HepG2 (cell line): ENCODE measurements around the gene ARHGEF7. TPM values are rescaled to one million over a fixed set of nuclear protein-coding genes. Genes with fewer than 3 reads are reported as not detected.

Source experiments
- DNMT1 ChIP-seq: sonication (generic); formaldehyde crosslinking; IDR thresholded peaks from 2 replicates; pipeline ENCODE4 v1.5.1; 2020; ENCODE audit warnings: mild to moderate bottlenecking, missing genetic modification reagents
- EP300 ChIP-seq, 3 experiments: sonication (generic) in 1 of 3; formaldehyde crosslinking in 1 of 3; IDR thresholded peaks; 2 replicates each; pipeline versions ENCODE4 v1.5.1 to v1.6.1; 2011 to 2020; ENCODE audit warnings: low read depth in 2 of 3, low read length in 2 of 3, borderline replicate concordance in 1 of 3, improper control_type of control experiment in 1 of 3, mild to moderate bottlenecking in 1 of 3, missing genetic modification reagents in 1 of 3, moderate library complexity in 1 of 3
- IRX3 ChIP-seq: sonication (generic); formaldehyde crosslinking; IDR thresholded peaks from 2 replicates; pipeline ENCODE4 v1.8.1; 2023; ENCODE audit warnings: mild to moderate bottlenecking, low read depth, missing genetic modification reagents, borderline replicate concordance
- NFE2 ChIP-seq: sonication (generic); formaldehyde crosslinking; IDR thresholded peaks from 2 replicates; pipeline ENCODE4 v1.4.0; 2020; ENCODE audit warnings: missing genetic modification reagents
- TFE3 ChIP-seq: IDR thresholded peaks from 2 replicates; pipeline ENCODE4 v1.6.1; 2016
- ZBTB8A ChIP-seq: sonication (generic); formaldehyde crosslinking; IDR thresholded peaks from 2 replicates; pipeline ENCODE4 v1.4.0; 2020; ENCODE audit warnings: mild to moderate bottlenecking, low read depth, missing genetic modification reagents, borderline replicate concordance
- ZNF790 ChIP-seq: sonication (generic); formaldehyde crosslinking; IDR thresholded peaks from 2 replicates; pipeline ENCODE4 v1.8.0; 2022; ENCODE audit warnings: missing genetic modification reagents, mild to moderate bottlenecking, borderline replicate concordance
- ZSCAN20 ChIP-seq: sonication (generic); formaldehyde crosslinking; IDR thresholded peaks from 2 replicates; pipeline ENCODE4 v1.4.0; 2020; ENCODE audit warnings: missing genetic modification reagents, mild to moderate bottlenecking, borderline replicate concordance
- polyA plus RNA-seq, 8 experiments: library from polyadenylated mRNA; depleted of rRNA in 3 of 8; stranded (reverse) in 7 of 8; unstranded in 1 of 8; fragments of >200 nt; fragmentation: Illumina TruSeq in 4 of 8; extraction: Trizol in 4 of 8; gene quantifications; 2 replicates each; pipeline versions ENCODE4 v1.2.1 to v1.2.3, GENCODE V29; 2011 to 2016; ENCODE audit warnings: low read depth in 4 of 8, missing spikeins in 1 of 8, mixed read lengths in 1 of 8; ENCODE audit not compliant: insufficient read depth in 1 of 8
- total RNA-seq, 5 experiments: library from RNA; depleted of rRNA; stranded (reverse); fragments of >200 nt; fragmentation: Illumina TruSeq; extraction: Trizol; gene quantifications; 2 replicates each; pipeline ENCODE4 v1.2.3, GENCODE V29; 2016; ENCODE audit warnings: low read depth in 1 of 5
- TF ChIP-seq, protein P1 (sequence below): sonication (generic); formaldehyde crosslinking; IDR thresholded peaks from 2 replicates; pipeline ENCODE4 v1.4.0; 2020; ENCODE audit warnings: mild to moderate bottlenecking, missing genetic modification reagents
- TF ChIP-seq, protein P2 (sequence below): sonication (generic); formaldehyde crosslinking; IDR thresholded peaks from 2 replicates; pipeline ENCODE4 v1.4.0; 2020; ENCODE audit warnings: missing genetic modification reagents

Gene ARHGEF7
- total and polyA plus RNA-seq, 2 of the 13 experiments (the other 11 are each of a cell fraction or from before 2014, with no cell fraction given) = 15.7 to 22.3 TPM

DNA sequence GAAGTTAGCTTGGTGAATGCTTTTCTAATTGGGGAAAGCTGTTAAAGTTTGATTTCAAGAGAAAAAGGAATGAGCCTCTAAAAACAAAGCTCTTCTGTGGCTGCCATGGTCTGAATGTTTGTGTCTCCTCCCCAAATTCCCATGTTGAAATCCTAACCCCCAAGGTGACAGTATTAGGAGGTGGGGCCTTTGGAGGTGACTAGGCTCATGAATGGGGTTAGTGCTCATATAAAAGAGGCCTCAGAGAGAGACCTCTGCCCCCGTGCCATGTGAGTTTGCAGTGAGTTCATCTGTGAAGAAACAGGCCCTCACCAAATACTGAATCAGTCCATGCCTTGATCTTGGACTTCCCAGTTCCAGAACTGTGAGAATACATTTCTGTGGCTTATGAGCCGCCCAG lies 56.5 kb downstream of the ARHGEF7 start (continued):
- no peak for TF ChIP-seq TFE3 (CRISPR knock-in tag)
- TF ChIP-seq EP300 (IDR thresholded peaks at IDR 0.05; ENCODE audit: low read depth in 2 of 2, low read length in 2 of 2) = peak in 1 of 2 experiments; percentile 42; a peak in 1 of 4 replicates
- no peak for TF ChIP-seq EP300 (CRISPR knock-in tag; IDR thresholded peaks at IDR 0.05; ENCODE audit: borderline replicate concordance)
- no peak for TF ChIP-seq ZSCAN20
- TF ChIP-seq, protein P1, sequence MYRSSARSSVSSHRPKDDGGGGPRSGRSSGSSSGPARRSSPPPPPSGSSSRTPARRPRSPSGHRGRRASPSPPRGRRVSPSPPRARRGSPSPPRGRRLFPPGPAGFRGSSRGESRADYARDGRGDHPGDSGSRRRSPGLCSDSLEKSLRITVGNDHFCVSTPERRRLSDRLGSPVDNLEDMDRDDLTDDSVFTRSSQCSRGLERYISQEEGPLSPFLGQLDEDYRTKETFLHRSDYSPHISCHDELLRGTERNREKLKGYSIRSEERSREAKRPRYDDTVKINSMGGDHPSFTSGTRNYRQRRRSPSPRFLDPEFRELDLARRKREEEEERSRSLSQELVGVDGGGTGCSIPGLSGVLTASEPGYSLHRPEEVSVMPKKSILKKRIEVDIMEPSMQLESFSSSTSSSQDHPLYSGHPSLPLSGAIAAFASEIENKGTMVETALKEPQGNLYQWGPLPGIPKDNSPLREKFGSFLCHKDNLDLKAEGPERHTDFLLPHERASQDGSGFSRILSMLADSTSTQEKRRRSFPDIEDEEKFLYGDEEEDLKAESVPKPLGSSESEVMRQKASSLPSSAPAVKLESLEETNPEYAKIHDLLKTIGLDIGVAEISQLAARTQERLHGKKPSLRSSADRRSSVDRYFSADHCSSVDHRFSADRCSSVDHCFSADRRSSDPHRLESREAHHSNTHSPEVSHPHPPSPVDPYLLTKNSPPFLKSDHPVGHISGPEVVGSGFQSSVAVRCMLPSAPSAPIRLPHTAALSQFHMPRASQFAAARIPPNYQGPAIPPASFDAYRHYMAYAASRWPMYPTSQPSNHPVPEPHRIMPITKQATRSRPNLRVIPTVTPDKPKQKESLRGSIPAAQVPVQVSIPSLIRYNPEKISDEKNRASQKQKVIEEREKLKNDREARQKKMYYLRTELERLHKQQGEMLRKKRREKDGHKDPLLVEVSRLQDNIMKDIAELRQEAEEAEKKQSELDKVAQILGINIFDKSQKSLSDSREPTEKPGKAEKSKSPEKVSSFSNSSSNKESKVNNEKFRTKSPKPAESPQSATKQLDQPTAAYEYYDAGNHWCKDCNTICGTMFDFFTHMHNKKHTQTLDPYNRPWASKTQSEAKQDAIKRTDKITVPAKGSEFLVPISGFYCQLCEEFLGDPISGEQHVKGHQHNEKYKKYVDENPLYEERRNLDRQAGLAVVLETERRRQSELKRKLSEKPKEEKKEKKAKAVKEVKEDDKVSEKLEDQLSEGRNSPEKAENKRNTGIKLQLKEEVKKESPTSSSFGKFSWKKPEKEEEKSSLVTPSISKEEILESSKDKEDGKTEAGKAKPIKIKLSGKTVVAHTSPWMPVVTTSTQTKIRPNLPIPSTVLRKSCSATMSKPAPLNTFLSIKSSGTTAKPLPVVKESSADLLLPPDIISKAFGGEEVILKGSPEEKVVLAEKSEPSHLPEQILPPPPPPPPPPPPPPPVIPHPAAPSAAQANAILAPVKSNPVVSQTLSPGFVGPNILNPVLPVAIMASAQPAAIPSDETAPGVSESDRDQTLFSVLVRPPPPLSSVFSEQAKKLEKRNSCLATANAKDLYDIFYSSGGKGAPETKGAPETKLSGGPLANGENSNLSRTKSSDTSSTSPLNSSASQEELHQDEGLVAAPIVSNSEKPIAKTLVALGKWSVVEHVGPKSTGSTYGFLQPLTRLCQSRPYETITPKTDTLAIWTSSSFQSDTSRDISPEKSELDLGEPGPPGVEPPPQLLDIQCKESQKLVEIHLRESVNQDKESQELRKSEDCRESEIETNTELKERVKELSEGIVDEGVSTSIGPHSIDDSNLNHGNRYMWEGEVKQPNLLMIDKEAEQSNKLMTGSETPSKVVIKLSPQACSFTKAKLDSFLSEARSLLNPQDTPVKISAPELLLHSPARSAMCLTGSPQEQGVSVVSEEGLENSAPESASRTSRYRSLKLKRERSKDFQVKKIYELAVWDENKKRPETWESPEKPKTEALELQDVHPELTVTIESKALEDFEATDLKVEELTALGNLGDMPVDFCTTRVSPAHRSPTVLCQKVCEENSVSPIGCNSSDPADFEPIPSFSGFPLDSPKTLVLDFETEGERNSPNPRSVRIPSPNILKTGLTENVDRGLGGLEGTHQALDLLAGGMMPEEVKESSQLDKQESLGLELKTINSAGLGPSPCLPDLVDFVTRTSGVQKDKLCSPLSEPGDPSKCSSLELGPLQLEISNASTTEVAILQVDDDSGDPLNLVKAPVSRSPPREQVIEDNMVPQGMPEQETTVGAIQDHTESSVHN = no peak
- TF ChIP-seq, protein P2, sequence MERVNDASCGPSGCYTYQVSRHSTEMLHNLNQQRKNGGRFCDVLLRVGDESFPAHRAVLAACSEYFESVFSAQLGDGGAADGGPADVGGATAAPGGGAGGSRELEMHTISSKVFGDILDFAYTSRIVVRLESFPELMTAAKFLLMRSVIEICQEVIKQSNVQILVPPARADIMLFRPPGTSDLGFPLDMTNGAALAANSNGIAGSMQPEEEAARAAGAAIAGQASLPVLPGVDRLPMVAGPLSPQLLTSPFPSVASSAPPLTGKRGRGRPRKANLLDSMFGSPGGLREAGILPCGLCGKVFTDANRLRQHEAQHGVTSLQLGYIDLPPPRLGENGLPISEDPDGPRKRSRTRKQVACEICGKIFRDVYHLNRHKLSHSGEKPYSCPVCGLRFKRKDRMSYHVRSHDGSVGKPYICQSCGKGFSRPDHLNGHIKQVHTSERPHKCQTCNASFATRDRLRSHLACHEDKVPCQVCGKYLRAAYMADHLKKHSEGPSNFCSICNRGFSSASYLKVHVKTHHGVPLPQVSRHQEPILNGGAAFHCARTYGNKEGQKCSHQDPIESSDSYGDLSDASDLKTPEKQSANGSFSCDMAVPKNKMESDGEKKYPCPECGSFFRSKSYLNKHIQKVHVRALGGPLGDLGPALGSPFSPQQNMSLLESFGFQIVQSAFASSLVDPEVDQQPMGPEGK (CRISPR knock-in tag) = peak; percentile 37; the same call in 1 of the 2 replicates
- TF ChIP-seq DNMT1 (CRISPR knock-in tag) = no peak
- no peak for TF ChIP-seq NFE2 (CRISPR knock-in tag)
- TF ChIP-seq ZNF790 (CRISPR knock-in tag) = no peak
- no peak for TF ChIP-seq ZBTB8A (CRISPR knock-in tag)
- TF ChIP-seq IRX3 (CRISPR knock-in tag) = no peak
